Ishikawa (cell line): ENCODE results near the gene RTL9.

Experiments
- CEBPB ChIP-seq: IDR thresholded peaks from 2 replicates; pipeline ENCODE4 v1.6.1; 2012
- CREB1 ChIP-seq: IDR thresholded peaks from 2 replicates; pipeline ENCODE4 v1.6.1; 2012; ENCODE audit warnings: low read depth
- EP300 ChIP-seq: IDR thresholded peaks from 2 replicates; pipeline ENCODE4 v1.6.1; 2012; ENCODE audit warnings: borderline replicate concordance
- FOXM1 ChIP-seq: IDR thresholded peaks from 2 replicates; pipeline ENCODE4 v1.6.1; 2012; ENCODE audit warnings: low read depth, borderline replicate concordance
- RAD21 ChIP-seq: IDR thresholded peaks from 2 replicates; pipeline ENCODE4 v1.6.1; 2012; ENCODE audit warnings: low read depth
- TAF1 ChIP-seq: IDR thresholded peaks from 2 replicates; pipeline ENCODE4 v1.6.1; 2012; ENCODE audit warnings: low read depth, mild to moderate bottlenecking
- TCF12 ChIP-seq: IDR thresholded peaks from 2 replicates; pipeline ENCODE4 v1.6.1; 2012; ENCODE audit warnings: low read depth
- TEAD4 ChIP-seq: IDR thresholded peaks from 2 replicates; pipeline ENCODE4 v1.6.1; 2012
- YY1 ChIP-seq: IDR thresholded peaks from 2 replicates; pipeline ENCODE4 v1.6.1; 2012; ENCODE audit warnings: low read depth
- ZBTB7A ChIP-seq: IDR thresholded peaks from 2 replicates; pipeline ENCODE4 v1.6.1; 2012; ENCODE audit warnings: low read depth
- TF ChIP-seq, protein P1 (sequence below): IDR thresholded peaks from 2 replicates; pipeline ENCODE4 v1.6.1; 2012; ENCODE audit warnings: low read depth, mild to moderate bottlenecking
- TF ChIP-seq, protein P2 (sequence below): IDR thresholded peaks from 2 replicates; pipeline ENCODE4 v1.6.1; 2012

DNA sequence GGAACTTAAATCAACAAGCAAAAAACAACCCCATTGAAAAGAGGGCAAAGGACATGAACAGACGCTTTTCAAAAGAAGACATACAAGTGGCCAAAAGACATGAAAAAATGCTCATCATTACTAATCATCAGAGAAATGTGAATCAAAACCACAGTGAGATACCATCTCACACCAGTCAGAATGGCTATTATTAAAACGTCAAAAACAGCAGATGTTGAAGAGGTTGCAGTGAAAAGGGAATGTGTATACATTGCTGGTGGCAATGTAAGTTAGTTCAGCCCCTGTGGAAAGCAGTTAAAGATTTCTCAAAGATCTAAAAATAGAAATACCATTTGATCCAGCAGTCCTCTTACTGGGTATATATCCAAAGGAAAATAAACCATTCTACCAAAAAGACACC lies 22.6 kb downstream of the RTL9 start:
- TF ChIP-seq, protein P1, sequence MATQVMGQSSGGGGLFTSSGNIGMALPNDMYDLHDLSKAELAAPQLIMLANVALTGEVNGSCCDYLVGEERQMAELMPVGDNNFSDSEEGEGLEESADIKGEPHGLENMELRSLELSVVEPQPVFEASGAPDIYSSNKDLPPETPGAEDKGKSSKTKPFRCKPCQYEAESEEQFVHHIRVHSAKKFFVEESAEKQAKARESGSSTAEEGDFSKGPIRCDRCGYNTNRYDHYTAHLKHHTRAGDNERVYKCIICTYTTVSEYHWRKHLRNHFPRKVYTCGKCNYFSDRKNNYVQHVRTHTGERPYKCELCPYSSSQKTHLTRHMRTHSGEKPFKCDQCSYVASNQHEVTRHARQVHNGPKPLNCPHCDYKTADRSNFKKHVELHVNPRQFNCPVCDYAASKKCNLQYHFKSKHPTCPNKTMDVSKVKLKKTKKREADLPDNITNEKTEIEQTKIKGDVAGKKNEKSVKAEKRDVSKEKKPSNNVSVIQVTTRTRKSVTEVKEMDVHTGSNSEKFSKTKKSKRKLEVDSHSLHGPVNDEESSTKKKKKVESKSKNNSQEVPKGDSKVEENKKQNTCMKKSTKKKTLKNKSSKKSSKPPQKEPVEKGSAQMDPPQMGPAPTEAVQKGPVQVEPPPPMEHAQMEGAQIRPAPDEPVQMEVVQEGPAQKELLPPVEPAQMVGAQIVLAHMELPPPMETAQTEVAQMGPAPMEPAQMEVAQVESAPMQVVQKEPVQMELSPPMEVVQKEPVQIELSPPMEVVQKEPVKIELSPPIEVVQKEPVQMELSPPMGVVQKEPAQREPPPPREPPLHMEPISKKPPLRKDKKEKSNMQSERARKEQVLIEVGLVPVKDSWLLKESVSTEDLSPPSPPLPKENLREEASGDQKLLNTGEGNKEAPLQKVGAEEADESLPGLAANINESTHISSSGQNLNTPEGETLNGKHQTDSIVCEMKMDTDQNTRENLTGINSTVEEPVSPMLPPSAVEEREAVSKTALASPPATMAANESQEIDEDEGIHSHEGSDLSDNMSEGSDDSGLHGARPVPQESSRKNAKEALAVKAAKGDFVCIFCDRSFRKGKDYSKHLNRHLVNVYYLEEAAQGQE = no peak
- TF ChIP-seq EP300 (no peak), CEBPB (no peak), TEAD4 (no peak), TAF1 (no peak), RAD21 (no peak), YY1 (no peak), TCF12 (no peak), CREB1 (no peak), FOXM1 (no peak), ZBTB7A (no peak)
- TF ChIP-seq, protein P2, sequence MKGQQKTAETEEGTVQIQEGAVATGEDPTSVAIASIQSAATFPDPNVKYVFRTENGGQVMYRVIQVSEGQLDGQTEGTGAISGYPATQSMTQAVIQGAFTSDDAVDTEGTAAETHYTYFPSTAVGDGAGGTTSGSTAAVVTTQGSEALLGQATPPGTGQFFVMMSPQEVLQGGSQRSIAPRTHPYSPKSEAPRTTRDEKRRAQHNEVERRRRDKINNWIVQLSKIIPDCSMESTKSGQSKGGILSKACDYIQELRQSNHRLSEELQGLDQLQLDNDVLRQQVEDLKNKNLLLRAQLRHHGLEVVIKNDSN = no peak
